ENCODE results near the gene SART1. TPM values are rescaled to one million over a fixed set of nuclear protein-coding genes. Genes with fewer than 3 reads are reported as not detected.
"Not testable (repeated sequence)": the region's sequence is repeated elsewhere in the genome, so short reads cannot be mapped to it uniquely, and the experiment has no call there.

Gene SART1
- total RNA-seq, 4 donors from 2014 or later, result 27.6 to 35.0 (median 33.1) TPM

DNA sequence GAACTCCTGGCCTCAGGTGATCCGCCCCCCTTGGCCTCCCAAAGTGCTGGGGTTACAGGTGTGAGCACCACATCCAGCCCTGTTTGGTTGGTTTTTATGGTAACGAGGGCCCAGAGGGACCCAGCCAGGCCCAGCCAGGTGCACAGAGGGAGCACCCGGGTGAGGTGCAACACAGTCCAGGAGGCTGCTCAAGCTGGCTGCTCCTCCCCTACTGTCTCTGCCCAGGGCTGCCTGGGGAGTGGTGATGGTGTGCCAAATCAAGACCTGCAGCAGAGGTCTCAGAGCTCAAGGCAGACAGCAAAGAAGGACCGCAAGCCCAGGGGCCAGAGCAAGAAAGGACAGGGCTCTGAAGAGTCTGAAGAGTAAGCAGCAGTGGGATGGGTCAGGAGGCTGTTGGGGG, 14.9 kb upstream of the SART1 start:
- 75% methylated on average over 2 of the region's 4 CpGs for WGBS, 2 donors

GRCh38 chr11:65947133-65947532, 14.4 kb upstream of the SART1 start:
- 50 to 59% methylated on average over 4 to 7 of the region's 13 CpGs for WGBS, 2 donors
- intact Hi-C loops (cut with DNase I), result no loop called here
- Histone ChIP-seq H3K27ac (no peak overlapping the region), H3K4me1 (peaks cover 0 to 8% (median 0%) of the 10 kb centered on the region in 3 donors), H3K36me3 (no peaks in the 10 kb centered on the region), H3K27me3 (peaks cover 0 to 14% (median 0%) of the 10 kb centered on the region in 4 donors), H3K9me3 (no peaks in the 10 kb centered on the region), H3K4me3 (no peak overlapping the region)
- no peak for DNase-seq
- TF ChIP-seq CTCF (IDR thresholded peaks at IDR 0.05) (no peak), POLR2A (IDR thresholded peaks at IDR 0.05) (no peak)

More for the DNA sequence above, 14.9 kb upstream of the SART1 start:
- no peaks in the 10 kb centered on the region for H3K9me3 ChIP-seq
- intact Hi-C loops (cut with DNase I), result no loop called here
- no peaks in the 10 kb centered on the region for H3K36me3 ChIP-seq
- no peak for DNase-seq
- no peak overlapping the region for H3K27ac ChIP-seq
- H3K4me3 ChIP-seq, result no peak overlapping the region
- H3K4me1 ChIP-seq, result peaks cover 0 to 8% (median 0%) of the 10 kb centered on the region in 3 donors
- no peak for TF ChIP-seq CTCF (IDR thresholded peaks at IDR 0.05)
- no peak for TF ChIP-seq POLR2A (IDR thresholded peaks at IDR 0.05)
- peaks cover 0 to 16% (median 0%) of the 10 kb centered on the region in 4 donors for H3K27me3 ChIP-seq

- WGBS, 2 donors, result 82 to 85% methylated on average over 8 to 11 of the region's 12 CpGs
- TF ChIP-seq CTCF (IDR thresholded peaks at IDR 0.05), result no peak
- no peak for TF ChIP-seq POLR2A (IDR thresholded peaks at IDR 0.05)
- Histone ChIP-seq H3K27me3 (peaks cover 0 to 14% (median 0%) of the 10 kb centered on the region in 4 donors), H3K36me3 (no peaks in the 10 kb centered on the region), H3K4me3 (no peak overlapping the region), H3K27ac (no peak overlapping the region), H3K4me1 (peaks cover 0 to 10% (median 0%) of the 10 kb centered on the region in 3 donors), H3K9me3 (no peaks in the 10 kb centered on the region)
- intact Hi-C loops (cut with DNase I), result no loop called here
- DNase-seq, result no peak
Observed at GRCh38 chr11:65947603-65948125, 13.9 kb upstream of the SART1 start.

- H3K9me3 ChIP-seq; H3K4me1 ChIP-seq; DNase-seq; H3K27ac ChIP-seq; intact Hi-C loops (cut with DNase I); H3K4me3 ChIP-seq; H3K36me3 ChIP-seq: not testable (repeated sequence)
- H3K27me3 ChIP-seq, result peaks cover 0 to 33% (median 0%) of the 10 kb centered on the region in 4 donors
- 92 to 98% methylated on average over 5 of the region's 5 CpGs for WGBS, 2 donors
Observed at GRCh38 chr11:65950711-65951110, 10.8 kb upstream of the SART1 start.

GRCh38 chr11:65951641-65952040, 9.9 kb upstream of the SART1 start:
- intact Hi-C loops (cut with DNase I), result not testable (repeated sequence)

GRCh38 chr11:65952052-65952521, 9.4 kb upstream of the SART1 start:
- DNase-seq, result no peak
- peaks cover 0 to 10% (median 0%) of the 10 kb centered on the region in 3 donors for H3K4me1 ChIP-seq
- no peaks in the 10 kb centered on the region for H3K9me3 ChIP-seq
- no peak overlapping the region for H3K4me3 ChIP-seq
- H3K27me3 ChIP-seq, result peaks cover 0 to 29% (median 0%) of the 10 kb centered on the region in 4 donors
- 32 to 46% methylated on average over 6 of the region's 6 CpGs for WGBS, 2 donors
- H3K36me3 ChIP-seq, result no peaks in the 10 kb centered on the region
- TF ChIP-seq CTCF (IDR thresholded peaks at IDR 0.05), result no peak
- TF ChIP-seq POLR2A (IDR thresholded peaks at IDR 0.05), result no peak
- intact Hi-C loops (cut with DNase I), result no loop called here
- no peak overlapping the region for H3K27ac ChIP-seq

More at GRCh38 chr11:65951641-65952040, 9.9 kb upstream of the SART1 start:
- H3K4me3 ChIP-seq, H3K27ac ChIP-seq, H3K9me3 ChIP-seq, H3K4me1 ChIP-seq, DNase-seq, H3K36me3 ChIP-seq: not testable (repeated sequence)
- peaks cover 0 to 33% (median 0%) of the 10 kb centered on the region in 4 donors for H3K27me3 ChIP-seq
- WGBS, 2 donors, result 21 to 38% methylated on average over 3 of the region's 3 CpGs

Data from esophagus squamous epithelium (tissue), 5 donors.